ENCODE data around the gene CCL17. TPM values are rescaled to one million over a fixed set of nuclear protein-coding genes. Genes with fewer than 3 reads are reported as not detected.

CCL17 gene
- total RNA-seq, 4 donors from 2014 or later: 2.6 TPM; not detected in 3

GRCh38 chr16:57405097-57405496 lies 530 bp downstream of the CCL17 start:
- WGBS: 78% methylated on average over 3 of the region's 3 CpGs
- Histone ChIP-seq H3K36me3 (no peaks in the 10 kb centered on the region), H3K27me3 (no peaks in the 10 kb centered on the region), H3K4me3 (no peak overlapping the region), H3K27ac (no peak overlapping the region), H3K4me1 (peaks cover 15% of the 10 kb centered on the region), H3K9me3 (no peaks in the 10 kb centered on the region)
- TF ChIP-seq POLR2AphosphoS5 (IDR thresholded peaks at IDR 0.05): no peak
- no peak for TF ChIP-seq CTCF (IDR thresholded peaks at IDR 0.05)
- no peak for TF ChIP-seq EP300 (IDR thresholded peaks at IDR 0.05)
- TF ChIP-seq POLR2A (IDR thresholded peaks at IDR 0.05): no peak
- DNase-seq (ENCODE audit: low spot score in 2 of 2): no peak

- Histone ChIP-seq H3K36me3 (no peaks in the 10 kb centered on the region), H3K4me3 (no peak overlapping the region), H3K27ac (no peak overlapping the region), H3K4me1 (peaks cover 30% of the 10 kb centered on the region), H3K27me3 (no peaks in the 10 kb centered on the region), H3K9me3 (no peaks in the 10 kb centered on the region)
- TF ChIP-seq POLR2A (IDR thresholded peaks at IDR 0.05): no peak
- TF ChIP-seq CTCF (IDR thresholded peaks at IDR 0.05): no peak
- no peak for TF ChIP-seq EP300 (IDR thresholded peaks at IDR 0.05)
- no peak for TF ChIP-seq POLR2AphosphoS5 (IDR thresholded peaks at IDR 0.05)
- DNase-seq (ENCODE audit: low spot score in 2 of 2): no peak
- WGBS: 79% methylated on average over 2 of the region's 2 CpGs
Measured at GRCh38 chr16:57406881-57407280, 2.3 kb downstream of the CCL17 start.

- TF ChIP-seq CTCF (IDR thresholded peaks at IDR 0.05): no peak
- no peak for TF ChIP-seq POLR2AphosphoS5 (IDR thresholded peaks at IDR 0.05)
- no peak for TF ChIP-seq EP300 (IDR thresholded peaks at IDR 0.05)
- TF ChIP-seq POLR2A (IDR thresholded peaks at IDR 0.05): no peak
- Histone ChIP-seq H3K27me3 (no peaks in the 10 kb centered on the region), H3K4me1 (peaks cover 30% of the 10 kb centered on the region), H3K9me3 (no peaks in the 10 kb centered on the region), H3K36me3 (no peaks in the 10 kb centered on the region), H3K27ac (no peak overlapping the region), H3K4me3 (no peak overlapping the region)
- DNase-seq (ENCODE audit: low spot score in 2 of 2): no peak
- 93% methylated on average over 5 of the region's 5 CpGs for WGBS
Measured at GRCh38 chr16:57407521-57408353, 3.2 kb downstream of the CCL17 start.

- Histone ChIP-seq H3K36me3 (no peaks in the 10 kb centered on the region), H3K4me3 (no peak overlapping the region), H3K27ac (no peak overlapping the region), H3K27me3 (no peaks in the 10 kb centered on the region), H3K4me1 (peaks cover 30% of the 10 kb centered on the region), H3K9me3 (no peaks in the 10 kb centered on the region)
- no peak for DNase-seq (ENCODE audit: low spot score in 2 of 2)
- TF ChIP-seq EP300 (IDR thresholded peaks at IDR 0.05): no peak
- no peak for TF ChIP-seq POLR2AphosphoS5 (IDR thresholded peaks at IDR 0.05)
- TF ChIP-seq POLR2A (IDR thresholded peaks at IDR 0.05): no peak
- TF ChIP-seq CTCF (IDR thresholded peaks at IDR 0.05): no peak
- WGBS: 65% methylated on average over 5 of the region's 5 CpGs
Measured at GRCh38 chr16:57409065-57409464, 4.5 kb downstream of the CCL17 start.

- Histone ChIP-seq H3K4me1 (peaks cover 30% of the 10 kb centered on the region), H3K9me3 (no peaks in the 10 kb centered on the region), H3K27me3 (no peaks in the 10 kb centered on the region), H3K4me3 (no peak overlapping the region), H3K27ac (no peak overlapping the region), H3K36me3 (no peaks in the 10 kb centered on the region)
- no peak for DNase-seq (ENCODE audit: low spot score in 2 of 2)
- 41% methylated on average over 14 of the region's 14 CpGs for WGBS
- TF ChIP-seq CTCF (IDR thresholded peaks at IDR 0.05): no peak
Measured at GRCh38 chr16:57409870-57410587, 5.5 kb downstream of the CCL17 start.

Data from suprapubic skin (tissue), 4 donors.